Measurements from ENCODE around the gene ZNF672. TPM values are rescaled to one million over a fixed set of nuclear protein-coding genes. Genes with fewer than 3 reads are reported as not detected.

ZNF672 gene
- total and polyA plus RNA-seq, 2 of the 13 experiments (the other 11 are each of a cell fraction or from before 2014, with no cell fraction given): 17.2 to 22.9 TPM

DNA sequence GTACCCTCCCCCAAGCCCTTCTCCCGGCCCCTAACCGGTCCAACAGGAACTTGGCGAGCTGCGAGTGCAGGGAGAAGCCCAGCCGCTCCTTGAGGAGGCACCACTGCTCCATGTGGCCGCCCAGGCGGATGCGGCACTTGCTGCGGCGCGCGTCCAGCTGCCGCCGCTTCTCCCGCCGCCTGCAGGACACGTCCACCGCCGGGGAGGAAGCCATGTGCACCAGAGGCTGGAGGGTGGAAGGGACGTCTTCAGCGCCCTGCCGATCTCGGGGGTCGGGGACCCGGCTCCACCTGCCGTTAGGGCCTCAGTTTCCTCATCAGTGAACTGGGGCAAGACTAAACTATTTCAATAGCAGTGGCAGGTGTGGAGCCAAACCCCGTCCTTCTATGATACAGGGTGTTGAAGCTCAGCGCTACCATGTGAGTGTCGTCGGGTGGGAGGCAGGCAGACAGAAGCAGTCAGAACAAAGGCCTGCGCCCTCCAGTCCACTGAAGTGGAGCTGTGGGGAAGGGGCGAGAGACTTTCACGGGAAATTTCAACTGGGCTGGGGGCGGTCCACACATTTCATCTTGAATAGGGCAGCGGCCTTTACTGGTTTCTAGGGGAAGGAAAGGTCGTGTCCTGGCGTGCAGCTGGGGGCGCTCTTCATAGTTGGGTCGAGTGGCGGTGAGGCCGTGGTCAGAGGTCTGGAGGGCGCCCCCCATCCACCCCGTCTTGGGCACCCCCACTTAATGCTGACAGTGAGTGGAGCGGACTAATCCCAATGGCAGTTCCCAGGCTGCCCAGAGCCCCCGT is 20.3 kb downstream of the ZNF672 start (continued):
- no peak for TF ChIP-seq ZNF724P (CRISPR knock-in tag; IDR thresholded peaks at IDR 0.05; ENCODE audit: borderline replicate concordance)
- TF ChIP-seq, protein P1, sequence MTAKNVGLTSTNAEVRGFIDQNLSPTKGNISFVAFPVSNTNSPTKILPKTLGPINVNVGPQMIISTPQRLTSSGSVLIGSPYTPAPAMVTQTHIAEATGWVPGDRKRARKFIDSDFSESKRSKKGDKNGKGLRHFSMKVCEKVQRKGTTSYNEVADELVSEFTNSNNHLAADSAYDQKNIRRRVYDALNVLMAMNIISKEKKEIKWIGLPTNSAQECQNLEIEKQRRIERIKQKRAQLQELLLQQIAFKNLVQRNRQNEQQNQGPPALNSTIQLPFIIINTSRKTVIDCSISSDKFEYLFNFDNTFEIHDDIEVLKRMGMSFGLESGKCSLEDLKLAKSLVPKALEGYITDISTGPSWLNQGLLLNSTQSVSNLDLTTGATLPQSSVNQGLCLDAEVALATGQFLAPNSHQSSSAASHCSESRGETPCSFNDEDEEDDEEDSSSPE (CRISPR knock-in tag; IDR thresholded peaks at IDR 0.05): no peak
- no peak for TF ChIP-seq TOE1 (CRISPR knock-in tag; IDR thresholded peaks at IDR 0.05)
- TF ChIP-seq FOXC1 (CRISPR knock-in tag; IDR thresholded peaks at IDR 0.05; ENCODE audit: borderline replicate concordance): no peak
- TF ChIP-seq, protein P2, sequence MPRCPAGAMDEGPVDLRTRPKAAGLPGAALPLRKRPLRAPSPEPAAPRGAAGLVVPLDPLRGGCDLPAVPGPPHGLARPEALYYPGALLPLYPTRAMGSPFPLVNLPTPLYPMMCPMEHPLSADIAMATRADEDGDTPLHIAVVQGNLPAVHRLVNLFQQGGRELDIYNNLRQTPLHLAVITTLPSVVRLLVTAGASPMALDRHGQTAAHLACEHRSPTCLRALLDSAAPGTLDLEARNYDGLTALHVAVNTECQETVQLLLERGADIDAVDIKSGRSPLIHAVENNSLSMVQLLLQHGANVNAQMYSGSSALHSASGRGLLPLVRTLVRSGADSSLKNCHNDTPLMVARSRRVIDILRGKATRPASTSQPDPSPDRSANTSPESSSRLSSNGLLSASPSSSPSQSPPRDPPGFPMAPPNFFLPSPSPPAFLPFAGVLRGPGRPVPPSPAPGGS (CRISPR knock-in tag; IDR thresholded peaks at IDR 0.05): peak; percentile 64; the same call in 1 of the 2 replicates
- TF ChIP-seq ZNF207 (IDR thresholded peaks at IDR 0.05; ENCODE audit: borderline replicate concordance): no peak
- TF ChIP-seq ZNF337 (CRISPR knock-in tag; IDR thresholded peaks at IDR 0.05; ENCODE audit: borderline replicate concordance, low read depth): peak; percentile 57; the same call in 1 of the 2 replicates
- TF ChIP-seq ZNF678 (CRISPR knock-in tag; IDR thresholded peaks at IDR 0.05): no peak; the same call in 1 of the 2 replicates
- TF ChIP-seq, protein P3, sequence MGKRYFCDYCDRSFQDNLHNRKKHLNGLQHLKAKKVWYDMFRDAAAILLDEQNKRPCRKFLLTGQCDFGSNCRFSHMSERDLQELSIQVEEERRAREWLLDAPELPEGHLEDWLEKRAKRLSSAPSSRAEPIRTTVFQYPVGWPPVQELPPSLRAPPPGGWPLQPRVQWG (CRISPR knock-in tag; IDR thresholded peaks at IDR 0.05; ENCODE audit: borderline replicate concordance, low read depth): no peak
- peak; percentile 15; the same call in 1 of the 2 replicates for TF ChIP-seq KDM2A (CRISPR knock-in tag; IDR thresholded peaks at IDR 0.05; ENCODE audit: borderline replicate concordance, low read depth)
- no peak for TF ChIP-seq ZNF430 (CRISPR knock-in tag; IDR thresholded peaks at IDR 0.05)
- peak; percentile 22; the same call in 1 of the 2 replicates for TF ChIP-seq ZNF564 (CRISPR knock-in tag; IDR thresholded peaks at IDR 0.05)
- 0 out of 2 replicates have a peak, but pooled peaks have one; percentile 67 for TF ChIP-seq ZNF251 (CRISPR knock-in tag; IDR thresholded peaks at IDR 0.05)
- TF ChIP-seq, protein P4, sequence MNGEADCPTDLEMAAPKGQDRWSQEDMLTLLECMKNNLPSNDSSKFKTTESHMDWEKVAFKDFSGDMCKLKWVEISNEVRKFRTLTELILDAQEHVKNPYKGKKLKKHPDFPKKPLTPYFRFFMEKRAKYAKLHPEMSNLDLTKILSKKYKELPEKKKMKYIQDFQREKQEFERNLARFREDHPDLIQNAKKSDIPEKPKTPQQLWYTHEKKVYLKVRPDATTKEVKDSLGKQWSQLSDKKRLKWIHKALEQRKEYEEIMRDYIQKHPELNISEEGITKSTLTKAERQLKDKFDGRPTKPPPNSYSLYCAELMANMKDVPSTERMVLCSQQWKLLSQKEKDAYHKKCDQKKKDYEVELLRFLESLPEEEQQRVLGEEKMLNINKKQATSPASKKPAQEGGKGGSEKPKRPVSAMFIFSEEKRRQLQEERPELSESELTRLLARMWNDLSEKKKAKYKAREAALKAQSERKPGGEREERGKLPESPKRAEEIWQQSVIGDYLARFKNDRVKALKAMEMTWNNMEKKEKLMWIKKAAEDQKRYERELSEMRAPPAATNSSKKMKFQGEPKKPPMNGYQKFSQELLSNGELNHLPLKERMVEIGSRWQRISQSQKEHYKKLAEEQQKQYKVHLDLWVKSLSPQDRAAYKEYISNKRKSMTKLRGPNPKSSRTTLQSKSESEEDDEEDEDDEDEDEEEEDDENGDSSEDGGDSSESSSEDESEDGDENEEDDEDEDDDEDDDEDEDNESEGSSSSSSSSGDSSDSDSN (CRISPR knock-in tag; IDR thresholded peaks at IDR 0.05): peak; percentile 70
- TF ChIP-seq KLF6 (CRISPR knock-in tag; IDR thresholded peaks at IDR 0.05): no peak
- TF ChIP-seq, protein P5, sequence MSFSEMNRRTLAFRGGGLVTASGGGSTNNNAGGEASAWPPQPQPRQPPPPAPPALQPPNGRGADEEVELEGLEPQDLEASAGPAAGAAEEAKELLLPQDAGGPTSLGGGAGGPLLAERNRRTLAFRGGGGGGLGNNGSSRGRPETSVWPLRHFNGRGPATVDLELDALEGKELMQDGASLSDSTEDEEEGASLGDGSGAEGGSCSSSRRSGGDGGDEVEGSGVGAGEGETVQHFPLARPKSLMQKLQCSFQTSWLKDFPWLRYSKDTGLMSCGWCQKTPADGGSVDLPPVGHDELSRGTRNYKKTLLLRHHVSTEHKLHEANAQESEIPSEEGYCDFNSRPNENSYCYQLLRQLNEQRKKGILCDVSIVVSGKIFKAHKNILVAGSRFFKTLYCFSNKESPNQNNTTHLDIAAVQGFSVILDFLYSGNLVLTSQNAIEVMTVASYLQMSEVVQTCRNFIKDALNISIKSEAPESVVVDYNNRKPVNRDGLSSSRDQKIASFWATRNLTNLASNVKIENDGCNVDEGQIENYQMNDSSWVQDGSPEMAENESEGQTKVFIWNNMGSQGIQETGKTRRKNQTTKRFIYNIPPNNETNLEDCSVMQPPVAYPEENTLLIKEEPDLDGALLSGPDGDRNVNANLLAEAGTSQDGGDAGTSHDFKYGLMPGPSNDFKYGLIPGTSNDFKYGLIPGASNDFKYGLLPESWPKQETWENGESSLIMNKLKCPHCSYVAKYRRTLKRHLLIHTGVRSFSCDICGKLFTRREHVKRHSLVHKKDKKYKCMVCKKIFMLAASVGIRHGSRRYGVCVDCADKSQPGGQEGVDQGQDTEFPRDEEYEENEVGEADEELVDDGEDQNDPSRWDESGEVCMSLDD (CRISPR knock-in tag; IDR thresholded peaks at IDR 0.05; ENCODE audit: borderline replicate concordance): 0 out of 2 replicates have a peak, but pooled peaks have one; percentile 32
- no peak for TF ChIP-seq RCOR2 (CRISPR knock-in tag; IDR thresholded peaks at IDR 0.05)

All from HepG2 (cell line).